Measurements from ENCODE around the gene FBRSL1.

- TF ChIP-seq RFX5 (IDR thresholded peaks at IDR 0.05; ENCODE audit: low read length) (no peak), EP300 (IDR thresholded peaks at IDR 0.05; ENCODE audit: borderline replicate concordance in 1 of 2, low read depth in 1 of 2, low read length in 1 of 2) (no peak), PBX3 (IDR thresholded peaks at IDR 0.05) (no peak), JUND (IDR thresholded peaks at IDR 0.05) (no peak), GATA2 (CRISPR knock-in tag; IDR thresholded peaks at IDR 0.05) (no peak), CTCF (IDR thresholded peaks at IDR 0.05) (no peak), EZH2phosphoT487 (IDR thresholded peaks at IDR 0.05; ENCODE audit: borderline replicate concordance, low read depth) (no peak), REST (IDR thresholded peaks at IDR 0.05; ENCODE audit: low read depth, low read length) (no peak), GABPA (IDR thresholded peaks at IDR 0.05; ENCODE audit: low read depth) (no peak), YY1 (IDR thresholded peaks at IDR 0.05; ENCODE audit: low read depth) (no peak), MAX (IDR thresholded peaks at IDR 0.05; ENCODE audit: low read depth) (no peak)
Observed at GRCh38 chr12:132545164-132545953, 55.4 kb downstream of the FBRSL1 start.

Data from SK-N-SH (cell line).